Vagina (tissue), 2 donors: ENCODE data around the gene ALDH6A1.
"Not testable (repeated sequence)": the region's sequence is repeated elsewhere in the genome, so short reads cannot be mapped to it uniquely, and the experiment has no call there.

Experiments used
- CTCF ChIP-seq, 3 experiments: fragments of 450-650 bp in 2 of 3; fragments of 200-600 bp in 1 of 3; sonication (generic) in 1 of 3; IDR thresholded peaks; one replicate each; pipeline ENCODE4 v1.5.1; 2017 to 2019; ENCODE audit warnings: antibody characterized with exemption in 3 of 3, mild to moderate bottlenecking in 2 of 3, moderate library complexity in 2 of 3
- POLR2A ChIP-seq, 2 donors: fragments of 450-650 bp; IDR thresholded peaks; one replicate each; pipeline ENCODE4 v1.6.1; 2017; ENCODE audit warnings: antibody characterized with exemption in 2 of 2, mild to moderate bottlenecking in 2 of 2, moderate library complexity in 2 of 2
- POLR2AphosphoS5 ChIP-seq, 2 donors: sonication (generic); formaldehyde crosslinking; IDR thresholded peaks; one replicate each; pipeline ENCODE4 v1.9.0; 2017; ENCODE audit warnings: antibody characterized with exemption in 2 of 2, mild to moderate bottlenecking in 2 of 2, low read depth in 1 of 2; ENCODE audit not compliant: insufficient read depth in 1 of 2

- TF ChIP-seq CTCF (IDR thresholded peaks at IDR 0.05); POLR2A (IDR thresholded peaks at IDR 0.05); POLR2AphosphoS5 (IDR thresholded peaks at IDR 0.05; ENCODE audit: insufficient read depth in 1 of 2, low read depth in 1 of 2): not testable (repeated sequence)
Observed at GRCh38 chr14:74125487-74125886, 41.2 kb upstream of the ALDH6A1 start.
